ENCODE measurements around the gene SPTBN1. TPM values are rescaled to one million over a fixed set of nuclear protein-coding genes. Genes with fewer than 3 reads are reported as not detected.

The SPTBN1 gene
- total RNA-seq, 1 donor from 2014 or later: 224 TPM

- TF ChIP-seq CTCF (conservative IDR thresholded peaks at IDR 0.05; ENCODE audit: low read depth, low read length): no peak
- DNase-seq (ENCODE audit: low read depth): no peak
- H3K4me3 ChIP-seq (ENCODE audit: low read depth, low read length): no peak overlapping the region
These were observed 256.4 kb downstream of the SPTBN1 start for GRCh38 chr2:54712516-54712915.

- DNase-seq (ENCODE audit: low read depth): no peak
- no peak overlapping the region for H3K4me3 ChIP-seq (ENCODE audit: low read depth, low read length)
- no peak for TF ChIP-seq CTCF (conservative IDR thresholded peaks at IDR 0.05; ENCODE audit: low read depth, low read length)
These were observed 258.9 kb downstream of the SPTBN1 start for GRCh38 chr2:54714996-54715395.

- TF ChIP-seq CTCF (conservative IDR thresholded peaks at IDR 0.05; ENCODE audit: low read depth, low read length): no peak
- no peak for DNase-seq (ENCODE audit: low read depth)
These were observed 260.2 kb downstream of the SPTBN1 start for GRCh38 chr2:54716375-54716774.

GRCh38 chr2:54720563-54720962 lies 264.4 kb downstream of the SPTBN1 start:
- H3K4me3 ChIP-seq (ENCODE audit: low read depth, low read length): no peak overlapping the region
- no peak for DNase-seq (ENCODE audit: low read depth)
- TF ChIP-seq CTCF (conservative IDR thresholded peaks at IDR 0.05; ENCODE audit: low read depth, low read length): no peak

More at GRCh38 chr2:54716375-54716774, 260.2 kb downstream of the SPTBN1 start:
- H3K4me3 ChIP-seq (ENCODE audit: low read depth, low read length): no peak overlapping the region

Other genes with a start within 250 kb of the SPTBN1 start
- not detected in 2 replicates for gene TSPYL6, start 200.1 kb upstream of the SPTBN1 start, total RNA-seq

Measured in epithelial cell of proximal tubule (primary cell).